Epithelial cell of prostate (primary cell): Measurements from ENCODE around the gene SERHL2.
A peak's percentile ranks its signal among the peaks of the same experiment; 100 is the strongest.

Experiments
- DNase-seq: peaks from one replicate; pipeline ENCODE4 v3.0.0-alpha.2; 2011; ENCODE audit warnings: low read depth, low spot score
- H3K27ac ChIP-seq: fragments of 450-650 bp; 2 replicates; pipeline ENCODE4 v1.5.1; 2017; ENCODE audit warnings: mild to moderate bottlenecking

Gene SERHL2

DNA sequence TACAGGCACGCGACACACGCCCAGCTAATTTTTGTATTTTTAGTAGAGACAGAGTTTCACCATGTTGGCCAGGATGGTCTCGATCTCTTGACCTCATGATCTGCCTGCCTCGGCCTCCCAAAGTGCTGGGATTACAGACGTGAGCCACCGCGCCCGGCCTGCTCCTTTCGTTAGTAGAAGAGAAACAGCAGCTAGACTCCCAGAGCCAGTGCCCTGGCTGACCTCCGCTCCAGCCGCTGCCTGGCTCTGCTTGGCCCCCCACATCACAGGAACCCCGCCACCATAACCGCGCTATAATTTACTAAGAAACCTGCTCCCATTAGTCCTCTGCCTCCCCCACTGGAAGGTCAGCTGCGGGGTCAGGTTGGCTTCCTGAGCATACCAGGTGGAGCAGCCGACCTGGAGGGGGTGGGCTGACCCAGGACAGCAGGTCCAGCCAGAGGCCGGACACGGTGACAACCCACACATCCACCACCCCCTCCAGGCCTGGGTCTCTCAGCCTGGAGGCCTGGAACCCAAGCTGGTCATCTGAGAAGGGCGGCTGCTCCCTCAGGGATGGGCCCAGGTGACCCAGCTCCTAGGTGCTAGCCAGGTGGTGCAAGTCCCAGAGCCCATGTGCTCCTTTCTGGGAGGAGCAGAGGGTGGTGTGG is 68.4 kb downstream of the SERHL2 start:
- DNase-seq: no peak
- H3K27ac ChIP-seq: peak overlapping the region; percentile 66

DNA sequence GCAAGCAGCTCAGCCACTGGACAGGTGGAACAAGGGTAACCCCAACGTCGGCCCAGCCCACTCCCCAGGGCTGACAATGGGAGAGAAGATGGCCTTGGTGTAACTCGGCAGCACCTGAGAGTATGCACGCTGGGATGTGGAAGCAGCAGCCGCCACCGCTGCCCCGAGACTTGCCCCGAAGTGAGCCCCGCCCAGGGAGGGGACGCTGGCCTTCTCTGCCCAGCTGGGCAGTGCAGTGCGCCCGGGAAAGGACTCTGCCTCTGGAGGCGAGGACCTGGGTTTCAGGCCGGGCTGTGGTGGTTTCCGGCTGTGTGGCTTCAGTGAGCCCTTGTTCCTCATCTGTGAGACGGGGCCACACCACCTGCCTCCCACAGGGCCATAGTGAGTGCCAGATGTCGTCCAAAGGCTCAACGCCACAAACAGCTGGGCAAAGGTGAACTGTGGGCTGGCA is 69.6 kb downstream of the SERHL2 start:
- DNase-seq: no peak
- no peak overlapping the region for H3K27ac ChIP-seq
